Lung (tissue), 12 donors: ENCODE measurements around the gene DDN. TPM values are rescaled to one million over a fixed set of nuclear protein-coding genes. Genes with fewer than 3 reads are reported as not detected.
A peak's percentile ranks its signal among the peaks of the same experiment; 100 is the strongest.

ENCODE experiments used
- ATAC-seq: fragments of 200-7000 bp; cut with Tn5 transposase; one replicate; pipeline ENCODE4 v1.9.1; 2020; ENCODE audit warnings: moderate number of reproducible peaks; ENCODE audit not compliant: insufficient read depth, low FRiP score
- DNase-seq, 3 donors: peaks; one replicate each; pipeline ENCODE4 v3.0.0-alpha.2; 2013 to 2017
- H3K27ac ChIP-seq, 2 donors: one replicate each; pipeline ENCODE4 v1.5.1; 2013; ENCODE audit warnings: mild to moderate bottlenecking in 2 of 2, moderate library complexity in 2 of 2, control low read depth in 1 of 2, inconsistent platforms in 1 of 2, low read depth in 1 of 2, low read length in 1 of 2
- H3K27me3 ChIP-seq, 3 donors: one replicate each; pipeline ENCODE4 v1.5.1; 2013; ENCODE audit warnings: low read length in 2 of 3; ENCODE audit not compliant: control insufficient read depth in 3 of 3, insufficient read depth in 3 of 3
- H3K36me3 ChIP-seq, 4 donors: one replicate each; pipeline ENCODE4 v1.5.1; 2013; ENCODE audit warnings: low read length in 4 of 4, mild to moderate bottlenecking in 1 of 4, moderate library complexity in 1 of 4; ENCODE audit not compliant: control insufficient read depth in 4 of 4, insufficient read depth in 4 of 4
- H3K4me1 ChIP-seq, 5 donors: one replicate each; pipeline ENCODE4 v1.5.1; 2013; ENCODE audit warnings: low read length in 5 of 5, mild to moderate bottlenecking in 2 of 5, moderate library complexity in 1 of 5; ENCODE audit not compliant: control insufficient read depth in 5 of 5, insufficient read depth in 5 of 5
- H3K4me3 ChIP-seq: one replicate; pipeline ENCODE4 v1.5.1; 2013; ENCODE audit warnings: mild to moderate bottlenecking, control low read depth, moderate library complexity
- H3K9ac ChIP-seq, 2 donors: one replicate each; pipeline ENCODE4 v1.5.1; 2013; ENCODE audit warnings: low read length in 2 of 2, control low read depth in 1 of 2; ENCODE audit not compliant: insufficient read depth in 1 of 2
- H3K9me3 ChIP-seq, 4 donors: one replicate each; pipeline ENCODE4 v1.5.1; 2013; ENCODE audit warnings: low read length in 3 of 4, mild to moderate bottlenecking in 1 of 4, moderate library complexity in 1 of 4; ENCODE audit not compliant: control insufficient read depth in 4 of 4, insufficient read depth in 3 of 4
- CTCF ChIP-seq: IDR thresholded peaks from 2 replicates; pipeline ENCODE4 v1.5.1; 2012; ENCODE audit warnings: mild to moderate bottlenecking; ENCODE audit errors: control extremely low read depth, extremely low read depth
- WGBS, 2 donors: extraction: QIAGEN DNeasy Blood & Tissue Kit; methylation state at CpG; one replicate each; pipeline ENCODE4 v1.1.7; 2013; 5-methylcytosine and 5-hydroxymethylcytosine counted together
- polyA plus RNA-seq, 2 donors: library from polyadenylated mRNA; stranded (reverse); fragments of 200-250 nt; gene quantifications; one replicate each; pipeline ENCODE4 v1.2.1, GENCODE V29; 2013
- total RNA-seq, 2 donors: library from RNA; depleted of rRNA in 1 of 2; stranded (reverse); fragments of >200 nt in 1 of 2; gene quantifications; one replicate each; pipeline ENCODE4 v1.2.1, GENCODE V29; 2014 to 2021
- donor health status: control.
- donor health status: control.
- donor health status: Bipolar disorder and iron deficiency.
- donor health status: healthy.
- donor health status: DM: yes; HTN: yes; CAD: no.

DDN gene
- total and polyA plus RNA-seq, 4 donors: 0.04 to 0.12 (median 0.09) TPM

GRCh38 chr12:48982397-48983080 is 16.6 kb downstream of the DDN start:
- Histone ChIP-seq H3K9ac (no peak overlapping the region), H3K9me3 (peaks cover 0 to 2% (median 0%) of the 10 kb centered on the region in 4 donors), H3K27ac (no peak overlapping the region), H3K4me3 (no peak overlapping the region), H3K27me3 (peaks cover 3 to 94% (median 89%) of the 10 kb centered on the region in 3 donors), H3K4me1 (peaks cover 3 to 32% (median 21%) of the 10 kb centered on the region in 5 donors), H3K36me3 (no peaks in the 10 kb centered on the region)
- WGBS, 2 donors: 53 to 64% methylated on average over 6 of the region's 6 CpGs
- DNase-seq (no peak), ATAC-seq (no peak)
- TF ChIP-seq CTCF: no peak

GRCh38 chr12:48981757-48982157 is 17.4 kb downstream of the DDN start:
- Histone ChIP-seq H3K4me3 (no peak overlapping the region), H3K9me3 (peaks cover 0 to 2% (median 0%) of the 10 kb centered on the region in 4 donors), H3K27me3 (peaks cover under 1 to 94% (median 89%) of the 10 kb centered on the region in 3 donors), H3K27ac (no peak overlapping the region), H3K36me3 (no peaks in the 10 kb centered on the region), H3K4me1 (peaks cover 3 to 32% (median 21%) of the 10 kb centered on the region in 5 donors), H3K9ac (no peak overlapping the region)
- no peak for DNase-seq
- no peak for ATAC-seq
- TF ChIP-seq CTCF: no peak
- 9 to 15% methylated on average over 13 of the region's 13 CpGs for WGBS, 2 donors

- DNase-seq: peak in 1 of 3 donors; percentile 32
- WGBS, 2 donors: 2 to 3% methylated on average over 86 to 91 of the region's 91 CpGs
- H3K9ac ChIP-seq: no peak overlapping the region
- TF ChIP-seq CTCF: no peak
- H3K9me3 ChIP-seq: peaks cover 0 to 2% (median 0%) of the 10 kb centered on the region in 4 donors
- peaks cover 0 to 96% (median 92%) of the 10 kb centered on the region in 3 donors for H3K27me3 ChIP-seq
- no peak overlapping the region for H3K27ac ChIP-seq
- peaks cover 3 to 32% (median 21%) of the 10 kb centered on the region in 5 donors for H3K4me1 ChIP-seq
- no peaks in the 10 kb centered on the region for H3K36me3 ChIP-seq
- ATAC-seq: no peak
- H3K4me3 ChIP-seq: no peak overlapping the region
Measured at GRCh38 chr12:48980953-48981756, 18.0 kb downstream of the DDN start.
